ENCODE results near the gene OGFOD1.
A peak's percentile ranks its signal among the peaks of the same experiment; 100 is the strongest.

OGFOD1 gene

GRCh38 chr16:56436258-56436657, 15.1 kb upstream of the OGFOD1 start:
- POLR2A ChIA-PET = no interaction called here
- CTCF ChIA-PET = interaction anchor here (1.1 to 1.6 kb wide), 2 partner anchors 10 to 15 kb away, joined by 3 to 4 read pairs; partner anchors contain the start of gene NUDT21
- H3K4me3 ChIP-seq (ENCODE audit: low read depth, low read length) = no peak overlapping the region
- no peak for DNase-seq (ENCODE audit: low read depth, low spot score)
- no peak for TF ChIP-seq CTCF (IDR thresholded peaks at IDR 0.05; ENCODE audit: insufficient read depth, low read length, missing control alignments)

- no peak for DNase-seq (ENCODE audit: low read depth, low spot score)
- H3K4me3 ChIP-seq (ENCODE audit: low read depth, low read length) = no peak overlapping the region
- ChIA-PET CTCF (interaction anchor here (0.6 to 1.8 kb wide), 3 partner anchors 11 to 355 kb away, joined by 3 to 4 read pairs (median 3); no protein-coding TSS in a partner anchor), POLR2A (no interaction called here)
- TF ChIP-seq CTCF (IDR thresholded peaks at IDR 0.05; ENCODE audit: insufficient read depth, low read length, missing control alignments) = no peak
Observed at GRCh38 chr16:56438038-56438437, 13.3 kb upstream of the OGFOD1 start.

- no peak overlapping the region for H3K4me3 ChIP-seq (ENCODE audit: low read depth, low read length)
- POLR2A ChIA-PET = no interaction called here
- CTCF ChIA-PET = interaction anchor here (1.0 to 1.6 kb wide), 3 partner anchors 130 to 982 kb away, joined by 3 read pairs; no protein-coding TSS in a partner anchor
- DNase-seq (ENCODE audit: low read depth, low spot score) = no peak
- no peak for TF ChIP-seq CTCF (IDR thresholded peaks at IDR 0.05; ENCODE audit: insufficient read depth, low read length, missing control alignments)
Observed at GRCh38 chr16:56447286-56447685, 4.1 kb upstream of the OGFOD1 start.

GRCh38 chr16:56448005-56448404, 3.3 kb upstream of the OGFOD1 start:
- H3K4me3 ChIP-seq (ENCODE audit: low read depth, low read length) = no peak overlapping the region
- DNase-seq (ENCODE audit: low read depth, low spot score) = no peak
- ChIA-PET POLR2A (no interaction called here), CTCF (interaction anchor here (1.0 kb wide), 1 partner anchor 129 kb away, joined by 3 read pairs; no protein-coding TSS in a partner anchor)
- TF ChIP-seq CTCF (IDR thresholded peaks at IDR 0.05; ENCODE audit: insufficient read depth, low read length, missing control alignments) = no peak

GRCh38 chr16:56450275-56450985, 924 bp upstream of the OGFOD1 start:
- CTCF ChIA-PET = interaction anchor here (1.0 to 1.2 kb wide), 2 partner anchors 15 to 119 kb away, joined by 3 to 4 read pairs; no protein-coding TSS in a partner anchor
- no peak for DNase-seq (ENCODE audit: low read depth, low spot score)

More at GRCh38 chr16:56450275-56450985, 924 bp upstream of the OGFOD1 start:
- H3K4me3 ChIP-seq (ENCODE audit: low read depth, low read length) = peak overlapping the region; percentile 90
- POLR2A ChIA-PET = interaction anchor here (1.0 to 1.4 kb wide), 4 partner anchors 10 to 156 kb away, joined by 3 to 9 read pairs (median 4); no protein-coding TSS in a partner anchor
- TF ChIP-seq CTCF (IDR thresholded peaks at IDR 0.05; ENCODE audit: insufficient read depth, low read length, missing control alignments) = no peak
